Glomerular visceral epithelial cell (primary cell): ENCODE results near the gene PLA2G5.
"Not testable (repeated sequence)": the region's sequence is repeated elsewhere in the genome, so short reads cannot be mapped to it uniquely, and the experiment has no call there.

Experiments used
- DNase-seq: peaks from one replicate; pipeline ENCODE4 v3.0.0-alpha.2; 2016; ENCODE audit errors: extremely low spot score

The PLA2G5 gene

DNA sequence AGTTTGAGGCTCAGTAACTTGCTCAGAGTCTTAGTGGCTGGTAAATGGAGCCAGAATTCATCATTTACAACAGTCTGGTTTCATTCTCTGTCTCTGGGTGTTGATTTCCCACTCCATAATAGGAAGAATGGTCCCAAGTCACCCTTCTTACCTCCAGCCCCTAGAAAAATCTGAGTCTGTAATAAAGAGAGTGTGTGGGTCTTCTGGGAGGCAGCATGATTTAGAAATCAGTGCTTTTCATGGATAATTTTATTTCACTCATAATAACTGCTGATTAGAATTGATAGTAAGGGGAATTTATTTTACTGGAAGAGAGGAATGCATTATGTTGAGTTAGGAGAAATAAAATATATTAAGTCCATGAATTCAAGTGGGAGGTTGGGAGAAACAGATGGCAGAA is 47.2 kb downstream of the PLA2G5 start:
- no peak for DNase-seq

- DNase-seq: no peak
Measured at GRCh38 chr1:20119347-20119746, 49.4 kb downstream of the PLA2G5 start, which contains the start of gene PLA2G2D. TSS of gene PLA2G2D (minus strand) at chr1:20119536. CDS start at chr1:20119498, 38 bp downstream.

GRCh38 chr1:20120796-20121195 is 50.8 kb downstream of the PLA2G5 start:
- DNase-seq: no peak

- DNase-seq: no peak
Measured at GRCh38 chr1:20123722-20124455, 53.9 kb downstream of the PLA2G5 start.

DNA sequence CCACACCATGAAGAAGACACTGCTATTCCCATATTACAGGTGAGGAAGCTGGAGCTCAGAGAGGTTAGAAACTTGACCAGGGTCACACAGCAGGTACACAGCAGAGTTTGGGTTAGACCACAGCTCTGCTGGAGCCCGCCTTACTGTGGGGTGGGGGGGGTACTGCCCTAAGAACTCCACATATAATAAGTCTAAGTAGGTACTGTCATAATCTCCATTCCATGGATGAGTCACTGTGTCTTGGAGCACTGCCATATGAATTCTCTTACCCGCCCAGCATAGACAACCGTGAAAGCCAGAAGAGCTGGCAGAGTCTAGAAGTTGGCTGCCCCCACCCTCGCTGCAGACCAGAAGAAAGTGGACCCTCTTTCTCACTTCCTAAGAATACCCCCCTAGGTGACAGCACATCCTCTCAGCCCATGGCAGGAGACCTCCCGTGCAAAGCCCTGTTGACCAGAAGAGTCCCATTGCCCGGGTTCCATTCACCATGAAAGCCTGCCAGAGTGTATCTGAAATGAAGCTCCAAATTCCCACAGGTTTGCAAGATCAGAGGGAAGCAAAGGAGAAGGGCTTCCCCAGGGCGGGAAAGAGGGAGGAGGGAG is 54.6 kb downstream of the PLA2G5 start:
- peak; percentile 71 for DNase-seq

GRCh38 chr1:20125100-20125499 is 55.1 kb downstream of the PLA2G5 start:
- no peak for DNase-seq

DNA sequence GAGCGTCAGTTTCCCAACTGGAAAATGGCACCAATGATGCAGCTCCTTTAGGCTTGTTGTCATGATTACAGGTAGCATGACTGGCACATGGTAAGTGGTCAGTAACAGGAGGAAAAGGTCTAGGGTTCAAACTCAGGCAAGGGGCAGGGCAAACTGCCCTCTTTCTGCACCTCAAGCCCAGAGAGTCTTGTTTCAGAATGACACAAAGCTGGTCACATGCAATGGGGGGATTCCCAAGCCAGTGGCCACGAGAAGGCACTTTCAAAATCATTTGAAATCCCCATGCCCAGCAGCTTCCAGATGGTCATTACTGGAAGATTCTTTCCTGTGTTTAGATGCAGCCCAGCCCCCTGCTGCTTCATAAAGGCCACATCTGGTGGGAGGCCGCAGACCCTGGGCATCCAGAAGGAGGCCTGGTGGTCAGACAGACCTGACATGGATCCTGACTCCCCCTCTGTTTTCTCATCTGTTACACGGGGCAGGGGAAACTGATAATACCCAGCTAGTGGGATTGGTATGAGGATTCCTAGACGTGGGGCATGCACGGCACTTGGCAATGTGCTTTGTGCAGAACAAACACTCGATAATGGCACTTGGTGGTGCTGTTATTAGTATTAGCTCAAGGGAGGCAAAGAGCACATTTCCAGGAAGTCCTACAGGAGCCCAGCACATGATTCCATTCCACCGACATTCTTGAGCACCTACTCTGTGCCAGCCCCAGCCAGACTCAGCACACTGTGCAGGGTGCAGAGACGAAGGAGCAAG is 56.2 kb downstream of the PLA2G5 start:
- DNase-seq: no peak

- DNase-seq: no peak
Measured at GRCh38 chr1:20126806-20127440, 56.9 kb downstream of the PLA2G5 start.

DNA sequence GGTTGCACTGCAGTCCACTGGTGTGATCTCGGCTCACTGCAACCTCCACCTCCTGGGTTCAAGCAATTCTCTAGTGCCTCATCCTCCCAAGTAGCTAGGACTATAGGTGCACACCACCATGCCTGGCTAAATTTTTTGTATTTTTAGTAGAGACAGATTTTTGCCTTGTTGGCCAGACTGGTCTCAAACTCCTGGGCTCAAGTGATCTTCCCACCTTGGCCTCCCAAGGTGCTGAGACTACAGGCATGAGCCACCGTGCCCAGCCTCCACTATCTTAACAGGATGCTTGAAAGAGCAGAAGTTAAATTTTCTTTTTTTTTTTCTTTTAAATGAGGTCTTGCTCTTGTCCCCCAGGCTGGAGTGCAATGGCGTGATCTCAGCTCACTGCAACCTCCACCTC is 60.5 kb downstream of the PLA2G5 start:
- not testable (repeated sequence) for DNase-seq

GRCh38 chr1:20134995-20135394 is 65.0 kb downstream of the PLA2G5 start:
- DNase-seq: no peak

GRCh38 chr1:20136249-20136648 is 66.3 kb downstream of the PLA2G5 start:
- DNase-seq: no peak

- no peak for DNase-seq
Measured at GRCh38 chr1:20137055-20137454, 67.1 kb downstream of the PLA2G5 start.

DNA sequence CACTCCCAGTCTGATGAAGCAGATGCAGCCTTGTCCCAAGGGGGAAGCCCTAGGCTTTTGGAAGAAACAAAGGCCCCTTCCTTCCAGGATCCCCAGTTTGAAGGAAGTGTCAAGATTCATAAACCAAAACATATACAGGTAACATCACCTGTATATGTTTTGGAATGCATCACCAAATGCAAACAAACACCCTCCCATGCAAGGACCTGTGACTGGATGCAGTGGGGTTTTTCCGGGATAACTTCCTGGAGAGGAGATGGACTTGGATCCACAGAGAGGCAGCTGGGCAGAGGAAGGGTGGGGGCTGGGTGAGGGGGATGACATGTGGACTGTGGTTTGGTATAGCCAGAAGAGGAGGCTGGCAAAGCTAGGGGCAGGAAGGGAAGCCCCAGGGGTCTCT is 67.6 kb downstream of the PLA2G5 start:
- no peak for DNase-seq

- no peak for DNase-seq
Measured at GRCh38 chr1:20138346-20138745, 68.4 kb downstream of the PLA2G5 start.

DNA sequence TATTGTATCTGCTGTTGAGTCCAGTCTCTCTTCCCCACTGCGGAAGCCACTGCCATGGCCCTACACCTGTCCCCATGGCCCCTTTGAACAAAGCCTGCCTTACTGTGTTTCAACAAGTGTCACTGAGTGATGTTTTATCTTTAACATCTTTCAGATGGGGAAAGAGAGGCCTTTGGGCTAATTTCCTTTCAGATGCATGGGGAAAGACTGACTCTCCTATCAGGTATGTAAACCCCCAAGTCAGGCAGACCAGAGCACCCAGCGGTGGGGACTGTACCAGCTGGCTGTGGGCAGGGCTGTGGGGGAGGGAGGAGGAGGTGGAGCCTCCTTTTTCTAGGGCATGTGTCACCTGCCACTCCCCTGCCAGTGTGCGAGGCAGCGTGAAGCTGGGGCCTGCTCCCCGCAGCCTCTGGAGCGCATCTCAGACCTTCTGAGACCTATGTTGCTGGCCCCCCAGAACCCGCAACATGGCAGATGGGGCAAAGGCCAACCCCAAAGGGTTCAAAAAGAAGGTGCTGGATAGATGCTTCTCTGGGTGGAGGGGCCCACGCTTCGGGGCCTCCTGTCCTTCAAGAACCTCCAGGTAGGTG is 69.1 kb downstream of the PLA2G5 start, which contains the start of gene PLA2G2F:
Gene PLA2G2F, plus strand, starts transcription at position 363 of the 590 bp plus-strand sequence. Its CDS starts 105 bp downstream, at position 468.
- DNase-seq: no peak

DNA sequence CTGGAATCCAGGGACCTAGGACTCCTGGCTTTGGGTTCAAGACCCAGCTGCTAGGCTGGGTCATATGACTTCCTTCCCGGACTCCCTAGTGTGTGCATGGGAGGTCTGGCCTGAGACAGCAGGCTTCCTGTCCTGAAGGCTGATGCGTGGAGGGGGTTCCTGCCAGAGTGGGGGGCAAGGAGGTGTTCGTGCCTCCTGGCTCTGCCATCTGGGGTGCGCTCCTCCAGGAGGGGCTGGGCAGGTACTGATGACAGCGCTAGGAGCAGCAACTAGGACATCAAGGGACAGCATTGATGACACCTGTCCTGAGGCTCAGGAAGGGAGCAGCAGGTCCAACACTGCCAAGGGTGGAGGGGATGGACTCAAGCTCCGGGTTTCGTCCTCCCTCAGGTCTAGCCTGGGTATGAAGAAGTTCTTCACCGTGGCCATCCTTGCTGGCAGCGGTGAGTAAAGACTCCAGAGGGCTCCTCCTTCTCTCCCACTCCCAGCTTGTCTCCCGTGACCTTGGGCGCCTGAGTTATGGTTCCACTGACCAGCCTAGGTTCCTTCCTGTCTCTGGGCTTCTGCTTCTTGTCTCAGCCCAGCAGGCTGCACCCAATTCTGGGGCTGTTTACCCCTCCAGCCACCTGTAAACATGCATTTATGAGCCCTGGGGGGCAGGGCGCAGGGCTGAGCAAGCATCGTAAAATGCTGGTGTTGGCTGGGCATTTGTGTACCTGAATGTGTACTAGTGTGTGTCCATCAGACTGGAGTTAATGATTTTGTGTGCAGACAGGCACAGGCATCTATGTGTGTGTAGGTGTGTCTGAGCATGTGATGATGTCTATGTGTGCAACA is 70.0 kb downstream of the PLA2G5 start:
- DNase-seq: no peak

DNA sequence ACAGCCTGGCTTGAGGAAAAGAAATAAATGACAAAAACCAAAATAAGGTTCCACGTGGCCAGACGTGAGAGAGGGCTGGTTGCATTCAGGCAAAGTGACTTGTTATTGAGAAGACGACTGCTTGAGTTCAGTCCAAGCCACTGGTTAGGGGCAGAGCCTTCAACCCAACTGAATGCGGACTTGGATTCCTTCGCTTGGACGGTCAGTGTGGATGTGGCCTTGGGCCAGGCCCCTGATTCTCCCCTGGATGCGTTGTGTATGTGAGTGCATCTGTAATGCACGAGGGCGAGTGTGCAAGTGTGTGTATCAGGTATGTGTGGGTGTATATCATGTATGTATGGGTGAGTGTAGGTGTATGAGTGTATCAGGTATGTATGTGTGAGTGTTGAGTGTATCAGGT is 71.0 kb downstream of the PLA2G5 start:
- no peak for DNase-seq

DNA sequence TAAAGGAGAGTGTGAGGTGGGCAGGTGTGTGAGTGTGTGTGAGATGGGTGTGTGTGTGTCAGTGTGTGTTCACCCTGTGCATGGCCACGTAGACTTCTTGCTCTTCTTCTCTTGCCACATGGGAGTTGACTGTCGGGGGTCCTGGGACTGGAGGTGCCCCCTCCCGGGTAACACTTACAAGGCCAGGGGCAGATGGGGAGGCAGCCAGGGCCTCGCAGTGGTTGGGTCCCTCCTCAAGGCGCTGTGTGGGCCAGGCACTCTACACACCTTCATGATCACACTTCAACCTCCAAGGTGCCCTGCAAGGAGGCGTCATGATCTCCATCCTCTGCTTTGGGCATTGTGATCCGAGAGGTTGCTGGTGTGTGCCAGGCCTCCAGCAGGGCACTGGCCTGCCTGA is 71.5 kb downstream of the PLA2G5 start:
- DNase-seq: no peak
